Endodermal cell (in vitro differentiated cells): ENCODE results near the gene GSTM4. TPM values are rescaled to one million over a fixed set of nuclear protein-coding genes. Genes with fewer than 3 reads are reported as not detected.

ENCODE experiments used
- DNase-seq: peaks from one replicate; pipeline ENCODE4 v3.0.0-alpha.2; 2017
- H3K27ac ChIP-seq: 2 replicates; pipeline ENCODE4 v1.5.1; 2013; ENCODE audit warnings: mild to moderate bottlenecking, low read depth, low read length, moderate library complexity
- H3K27me3 ChIP-seq: 2 replicates; pipeline ENCODE4 v1.6.1; 2013; ENCODE audit warnings: mild to moderate bottlenecking, low read length, moderate library complexity; ENCODE audit not compliant: insufficient read depth, control insufficient read depth, poor library complexity, severe bottlenecking
- H3K36me3 ChIP-seq: 2 replicates; pipeline ENCODE4 v1.7.0; 2013; ENCODE audit warnings: mild to moderate bottlenecking, low read length, moderate library complexity; ENCODE audit not compliant: control insufficient read depth, insufficient read depth
- H3K4me1 ChIP-seq: one replicate; pipeline ENCODE4 v1.7.0; 2013; ENCODE audit warnings: low read length; ENCODE audit not compliant: control insufficient read depth, insufficient read depth
- H3K4me3 ChIP-seq: 2 replicates; pipeline ENCODE4 v1.5.1; 2013; ENCODE audit warnings: mild to moderate bottlenecking, low read length, moderate library complexity
- H3K9ac ChIP-seq: 2 replicates; pipeline ENCODE4 v1.6.1; 2013; ENCODE audit warnings: mild to moderate bottlenecking, low read length, moderate library complexity; ENCODE audit not compliant: poor library complexity, severe bottlenecking; ENCODE audit errors: extremely low read depth
- H3K9me3 ChIP-seq: 2 replicates; pipeline ENCODE4 v1.6.1; 2013; ENCODE audit warnings: mild to moderate bottlenecking, low read length, moderate library complexity; ENCODE audit not compliant: control insufficient read depth
- H3K27ac Mint-ChIP-seq: 2 replicates; pipeline ENCODE4 v1.8.0; 2020; ENCODE audit warnings: mixed read lengths
- H3K27me3 Mint-ChIP-seq: 2 replicates; pipeline ENCODE4 v1.8.0; 2021; ENCODE audit warnings: mild to moderate bottlenecking, mixed read lengths; ENCODE audit not compliant: insufficient read depth
- H3K36me3 Mint-ChIP-seq: 2 replicates; pipeline ENCODE4 v1.8.0; 2020; ENCODE audit warnings: low read depth, mixed read lengths
- H3K4me1 Mint-ChIP-seq: 2 replicates; pipeline ENCODE4 v1.8.0; 2020; ENCODE audit warnings: mixed read lengths
- H3K4me3 Mint-ChIP-seq: 2 replicates; pipeline ENCODE4 v1.8.0; 2020; ENCODE audit warnings: mild to moderate bottlenecking, moderate library complexity, mixed read lengths
- H3K9me3 Mint-ChIP-seq: 2 replicates; pipeline ENCODE4 v1.8.0; 2020; ENCODE audit warnings: mild to moderate bottlenecking, mixed read lengths
- CTCF ChIP-seq: fragments of 200-600 bp; sonication (generic); conservative IDR thresholded peaks from 2 replicates; pipeline ENCODE4 v1.5.0; 2021; ENCODE audit warnings: antibody characterized with exemption, mild to moderate bottlenecking
- WGBS, 2 experiments: methylation state at CpG; one replicate each; pipeline versions ENCODE4 v1.1.5 to v1.1.7; 2013; ENCODE audit warnings: missing lambda C conversion rate in 2 of 2, mixed read lengths in 1 of 2; ENCODE audit not compliant: insufficient coverage in 1 of 2, insufficient read length in 1 of 2; 5-methylcytosine and 5-hydroxymethylcytosine counted together
- total RNA-seq, 2 donors: library from RNA; stranded (reverse); fragmentation: NEBNext Ultra II Directional in 1 of 2; extraction: Animal tissue kit (Norgen Biotek cat#: 25700) in 1 of 2; gene quantifications; 2 replicates in 1 of 2; 3 replicates in 1 of 2; pipeline ENCODE4 v1.2.1, GENCODE V29; 2021

GSTM4 gene
- total RNA-seq, 2 donors from 2014 or later, result 20.1 to 28.5 TPM

- Histone ChIP-seq H3K36me3 (peaks cover 14% of the 10 kb centered on the region), H3K27ac (no peak overlapping the region), H3K9me3 (no peaks in the 10 kb centered on the region), H3K4me1 (peaks cover 7% of the 10 kb centered on the region), H3K27me3 (no peaks in the 10 kb centered on the region), H3K4me3 (no peak overlapping the region), H3K9ac (no peak overlapping the region)
- H3K36me3 Mint-ChIP-seq, result peaks cover 31% of the 10 kb centered on the region
- TF ChIP-seq CTCF, result no peak
- no peaks in the 10 kb centered on the region for H3K9me3 Mint-ChIP-seq
- H3K27me3 Mint-ChIP-seq, result no peaks in the 10 kb centered on the region
- H3K27ac Mint-ChIP-seq, result no peak overlapping the region
- 90 to 100% methylated on average over 9 to 16 of the region's 16 CpGs for WGBS, 2 experiments
- DNase-seq, result no peak
- H3K4me3 Mint-ChIP-seq, result no peak overlapping the region
- H3K4me1 Mint-ChIP-seq, result peaks cover 5% of the 10 kb centered on the region
These were observed 30.7 kb upstream of the GSTM4 start for GRCh38 chr1:109625176-109625575.

- DNase-seq, result peak; percentile 48
- 88 to 92% methylated on average over 18 to 32 of the region's 32 CpGs for WGBS, 2 experiments
- H3K4me3 ChIP-seq, result no peak overlapping the region
- H3K27ac Mint-ChIP-seq, result peak overlapping the region; percentile 48
- H3K4me1 ChIP-seq, result peaks cover 7% of the 10 kb centered on the region
- H3K36me3 Mint-ChIP-seq, result peaks cover 31% of the 10 kb centered on the region
- H3K9me3 ChIP-seq, result no peaks in the 10 kb centered on the region
- no peaks in the 10 kb centered on the region for H3K27me3 ChIP-seq
- peaks cover 5% of the 10 kb centered on the region for H3K4me1 Mint-ChIP-seq
- peaks cover 18% of the 10 kb centered on the region for H3K36me3 ChIP-seq
- H3K27me3 Mint-ChIP-seq, result no peaks in the 10 kb centered on the region
- TF ChIP-seq CTCF, result peak; percentile 35
- H3K9me3 Mint-ChIP-seq, result no peaks in the 10 kb centered on the region
- H3K9ac ChIP-seq, result no peak overlapping the region
- H3K27ac ChIP-seq, result no peak overlapping the region
- no peak overlapping the region for H3K4me3 Mint-ChIP-seq
These were observed 30.0 kb upstream of the GSTM4 start for GRCh38 chr1:109625601-109626560.

GRCh38 chr1:109626682-109627408 is 29.1 kb upstream of the GSTM4 start:
- Histone ChIP-seq H3K36me3 (peaks cover 25% of the 10 kb centered on the region), H3K9ac (no peak overlapping the region), H3K27me3 (no peaks in the 10 kb centered on the region), H3K27ac (no peak overlapping the region), H3K4me1 (peaks cover 1% of the 10 kb centered on the region), H3K4me3 (no peak overlapping the region), H3K9me3 (no peaks in the 10 kb centered on the region)
- H3K27ac Mint-ChIP-seq, result no peak overlapping the region
- no peaks in the 10 kb centered on the region for H3K27me3 Mint-ChIP-seq
- no peaks in the 10 kb centered on the region for H3K9me3 Mint-ChIP-seq
- no peak overlapping the region for H3K4me3 Mint-ChIP-seq
- no peak for TF ChIP-seq CTCF
- 94 to 98% methylated on average over 16 to 21 of the region's 21 CpGs for WGBS, 2 experiments
- peak; percentile 37 for DNase-seq
- H3K36me3 Mint-ChIP-seq, result peaks cover 33% of the 10 kb centered on the region
- H3K4me1 Mint-ChIP-seq, result no peaks in the 10 kb centered on the region
